ENCODE measurements around the gene B4GALT5. TPM values are rescaled to one million over a fixed set of nuclear protein-coding genes. Genes with fewer than 3 reads are reported as not detected.

B4GALT5 gene
- total RNA-seq, 2 donors from 2014 or later = 34.5 to 56.2 TPM

DNA sequence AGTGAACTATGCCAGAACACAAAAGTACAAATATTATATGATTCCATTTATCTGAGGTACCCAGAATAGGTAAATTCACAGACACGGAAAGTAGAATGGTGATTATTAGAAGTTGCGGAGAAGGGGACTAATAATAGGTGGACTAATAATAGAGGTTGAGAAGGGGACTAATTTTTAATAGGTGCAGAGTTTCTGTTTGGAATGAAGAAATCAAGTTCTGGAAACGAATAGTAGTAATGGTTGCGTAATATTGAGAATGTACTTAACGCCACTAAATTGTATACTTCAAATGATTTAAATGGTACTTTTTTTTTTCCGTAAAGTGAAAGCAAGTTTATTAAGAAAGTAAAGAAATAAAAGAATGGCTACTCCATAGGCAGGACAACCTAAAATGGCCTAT, 33.2 kb downstream of the B4GALT5 start:
- Histone ChIP-seq H3K27ac (no peak overlapping the region), H3K9ac (ENCODE audit: low read depth in 2 of 2, low read length in 2 of 2) (no peak overlapping the region), H3K4me3 (no peak overlapping the region), H3K27me3 (no peaks in the 10 kb centered on the region), H3K9me3 (no peaks in the 10 kb centered on the region), H3K36me3 (no peaks in the 10 kb centered on the region), H3K4me1 (peaks cover 34% of the 10 kb centered on the region)
- TF ChIP-seq, protein P1, sequence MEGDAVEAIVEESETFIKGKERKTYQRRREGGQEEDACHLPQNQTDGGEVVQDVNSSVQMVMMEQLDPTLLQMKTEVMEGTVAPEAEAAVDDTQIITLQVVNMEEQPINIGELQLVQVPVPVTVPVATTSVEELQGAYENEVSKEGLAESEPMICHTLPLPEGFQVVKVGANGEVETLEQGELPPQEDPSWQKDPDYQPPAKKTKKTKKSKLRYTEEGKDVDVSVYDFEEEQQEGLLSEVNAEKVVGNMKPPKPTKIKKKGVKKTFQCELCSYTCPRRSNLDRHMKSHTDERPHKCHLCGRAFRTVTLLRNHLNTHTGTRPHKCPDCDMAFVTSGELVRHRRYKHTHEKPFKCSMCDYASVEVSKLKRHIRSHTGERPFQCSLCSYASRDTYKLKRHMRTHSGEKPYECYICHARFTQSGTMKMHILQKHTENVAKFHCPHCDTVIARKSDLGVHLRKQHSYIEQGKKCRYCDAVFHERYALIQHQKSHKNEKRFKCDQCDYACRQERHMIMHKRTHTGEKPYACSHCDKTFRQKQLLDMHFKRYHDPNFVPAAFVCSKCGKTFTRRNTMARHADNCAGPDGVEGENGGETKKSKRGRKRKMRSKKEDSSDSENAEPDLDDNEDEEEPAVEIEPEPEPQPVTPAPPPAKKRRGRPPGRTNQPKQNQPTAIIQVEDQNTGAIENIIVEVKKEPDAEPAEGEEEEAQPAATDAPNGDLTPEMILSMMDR (IDR thresholded peaks at IDR 0.05) = no peak
- intact Hi-C loops (cut with DNase I) = no loop called here
- no peak for DNase-seq

DNA sequence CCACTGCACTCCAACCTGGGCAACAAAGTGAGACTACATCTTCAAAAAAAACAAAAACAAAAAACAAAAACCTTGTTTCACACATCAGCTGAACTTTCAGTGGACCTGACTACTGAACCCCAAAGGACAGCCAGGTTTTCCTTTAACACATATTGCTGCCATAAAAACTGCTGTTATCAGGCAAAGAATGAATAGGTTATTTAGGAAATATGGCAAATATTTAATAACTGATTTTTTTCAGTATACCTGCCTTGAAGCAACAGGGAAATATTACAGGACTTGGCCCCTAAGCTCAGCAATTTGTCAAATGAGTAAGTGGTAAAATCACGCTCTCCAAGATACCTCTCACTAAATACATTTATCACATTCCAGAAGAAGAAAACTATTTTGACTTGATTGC, 34.0 kb downstream of the B4GALT5 start:
- Histone ChIP-seq H3K9ac (ENCODE audit: low read depth in 2 of 2, low read length in 2 of 2) (no peak overlapping the region), H3K36me3 (no peaks in the 10 kb centered on the region), H3K9me3 (no peaks in the 10 kb centered on the region), H3K27me3 (no peaks in the 10 kb centered on the region), H3K4me3 (no peak overlapping the region), H3K4me1 (peaks cover 34% of the 10 kb centered on the region), H3K27ac (peak overlapping the region; percentile 30)
- DNase-seq = no peak
- TF ChIP-seq, protein P1 (IDR thresholded peaks at IDR 0.05) = no peak
- intact Hi-C loops (cut with DNase I) = no loop called here

DNA sequence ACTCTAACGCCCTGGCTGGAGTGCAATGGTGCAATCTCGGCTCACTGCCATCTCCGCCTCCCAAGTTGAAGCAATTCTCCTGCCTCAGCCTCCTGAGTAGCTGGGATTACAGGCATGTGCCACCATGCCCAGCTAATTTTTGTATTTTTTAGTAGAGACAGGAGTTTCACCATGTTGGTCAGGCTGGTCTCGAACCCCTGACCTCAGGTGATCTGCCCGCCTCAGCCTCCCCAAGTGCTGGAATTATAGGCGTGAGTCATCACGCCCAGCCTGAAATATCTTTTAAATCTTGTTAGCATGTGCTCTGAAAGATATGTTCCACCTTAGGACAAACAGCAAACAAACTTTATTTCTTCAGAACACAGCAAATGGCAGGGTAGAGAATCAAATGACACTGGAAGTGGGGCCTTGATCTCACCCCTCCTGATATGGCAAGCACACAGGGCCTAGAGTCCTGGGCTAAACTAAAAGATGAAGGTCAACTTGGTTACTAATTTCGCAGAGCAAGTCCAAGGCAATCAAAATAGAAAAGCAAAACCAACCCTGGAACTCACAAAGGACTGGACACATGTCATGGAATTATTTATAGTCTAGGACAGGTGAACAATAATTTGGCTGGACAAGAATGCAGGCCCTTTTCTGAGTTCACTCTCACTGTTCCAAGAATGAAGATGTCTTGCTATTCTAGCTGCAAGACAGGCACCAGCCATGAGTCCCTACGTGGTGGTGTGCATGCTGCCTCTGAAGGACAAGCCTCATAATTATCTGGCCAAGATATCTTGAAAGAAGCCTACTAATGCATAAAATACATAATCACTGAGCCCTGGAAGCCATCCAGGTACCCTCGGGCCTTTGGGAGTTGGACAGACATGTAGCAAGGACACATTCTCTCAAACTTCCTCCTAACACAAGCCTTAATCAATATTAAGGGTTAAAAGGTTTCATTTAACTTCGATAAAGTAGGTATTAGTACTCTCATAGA, 35.6 kb downstream of the B4GALT5 start:
- H3K27me3 ChIP-seq = no peaks in the 10 kb centered on the region
- DNase-seq = no peak
- H3K4me3 ChIP-seq = no peak overlapping the region
- TF ChIP-seq, protein P1 (IDR thresholded peaks at IDR 0.05) = no peak
- intact Hi-C loops (cut with DNase I) = no loop called here
- peaks cover 34% of the 10 kb centered on the region for H3K4me1 ChIP-seq
- H3K36me3 ChIP-seq = no peaks in the 10 kb centered on the region
- H3K27ac ChIP-seq = peak overlapping the region; percentile 90
- no peaks in the 10 kb centered on the region for H3K9me3 ChIP-seq
- peak overlapping the region in 1 of 2 donors; percentile 15 for H3K9ac ChIP-seq (ENCODE audit: low read depth in 2 of 2, low read length in 2 of 2)

DNA sequence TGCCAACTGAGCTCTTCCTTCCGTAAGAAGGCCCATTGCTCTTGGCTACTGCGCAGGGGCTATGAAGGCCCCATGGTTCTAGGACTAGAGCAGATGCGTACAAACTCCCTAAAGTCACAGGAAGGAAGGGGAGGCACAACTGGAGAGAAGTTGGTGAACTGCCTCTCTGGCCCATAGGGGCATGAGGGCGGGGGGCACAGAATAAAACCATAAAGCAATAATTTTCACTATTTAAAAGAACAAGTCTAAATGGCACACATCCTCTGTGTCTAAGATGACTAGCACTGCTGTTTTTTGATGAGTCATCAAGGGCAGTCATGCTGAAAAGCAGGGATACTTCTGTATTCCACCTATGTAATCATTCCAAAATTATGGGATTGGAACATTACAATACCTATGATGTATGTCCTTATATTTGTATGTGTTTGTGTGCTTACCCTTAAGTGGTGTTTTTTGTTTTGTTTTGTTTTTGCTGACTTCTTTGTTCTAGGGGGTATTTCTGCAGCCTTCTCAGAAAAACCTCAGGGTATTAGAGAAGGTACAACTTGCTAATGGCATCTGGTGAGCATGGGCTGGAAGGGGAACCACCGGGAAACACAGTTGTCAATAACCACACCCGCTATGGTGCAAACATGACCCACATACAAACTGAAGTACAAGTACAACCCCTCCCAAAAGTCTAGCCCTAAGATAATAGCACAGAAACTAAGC, 36.9 kb downstream of the B4GALT5 start:
- Histone ChIP-seq H3K9me3 (no peaks in the 10 kb centered on the region), H3K27ac (peak overlapping the region; percentile 90), H3K36me3 (no peaks in the 10 kb centered on the region), H3K9ac (ENCODE audit: low read depth in 2 of 2, low read length in 2 of 2) (peak overlapping the region in 1 of 2 donors; percentile 65), H3K27me3 (no peaks in the 10 kb centered on the region), H3K4me1 (peaks cover 28% of the 10 kb centered on the region), H3K4me3 (no peak overlapping the region)
- peak; percentile 60 for DNase-seq
- TF ChIP-seq, protein P1 (IDR thresholded peaks at IDR 0.05) = no peak
- intact Hi-C loops (cut with DNase I) = no loop called here

DNA sequence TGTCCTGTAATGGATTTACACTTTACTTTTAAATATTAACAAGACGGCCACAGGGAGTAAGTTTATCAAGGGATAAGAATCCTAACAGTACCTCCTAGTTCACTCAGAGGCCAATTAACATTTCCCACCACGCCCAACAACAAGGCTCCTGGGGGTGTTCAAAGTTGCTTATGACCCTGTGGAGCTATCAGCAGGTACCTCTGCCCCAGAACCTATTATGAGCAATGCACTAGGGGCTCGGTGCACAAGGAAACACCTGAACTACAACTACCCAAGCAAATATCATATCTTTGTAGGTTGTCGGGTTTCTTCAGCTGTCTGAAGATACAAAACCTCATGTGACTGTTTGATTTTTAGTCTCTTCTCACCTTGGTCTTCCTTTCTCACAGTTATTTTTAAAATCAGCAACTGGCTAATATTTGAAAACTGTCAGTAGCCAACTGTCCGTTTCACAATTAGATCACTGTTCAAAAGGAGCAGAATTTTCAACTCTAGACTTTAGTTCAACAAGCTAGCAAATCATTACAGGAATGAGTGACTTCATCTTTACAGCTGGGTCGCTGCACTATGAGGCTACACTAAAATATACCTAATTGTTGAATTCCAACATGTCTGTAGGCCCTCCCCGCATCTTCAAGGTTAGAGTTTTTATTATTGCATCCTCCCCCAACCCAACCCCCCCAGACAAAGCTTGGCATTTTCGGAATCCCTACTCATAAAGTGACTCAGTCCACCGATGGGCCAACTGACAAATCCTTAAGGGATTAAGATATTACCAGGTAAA, 38.1 kb downstream of the B4GALT5 start:
- TF ChIP-seq, protein P1 (IDR thresholded peaks at IDR 0.05) = no peak
- Histone ChIP-seq H3K4me3 (no peak overlapping the region), H3K9me3 (no peaks in the 10 kb centered on the region), H3K27me3 (no peaks in the 10 kb centered on the region), H3K36me3 (no peaks in the 10 kb centered on the region), H3K27ac (peak overlapping the region; percentile 90), H3K4me1 (peaks cover 26% of the 10 kb centered on the region), H3K9ac (ENCODE audit: low read depth in 2 of 2, low read length in 2 of 2) (peak overlapping the region; percentile 61 to 76)
- intact Hi-C loops (cut with DNase I) = no loop called here
- peak; percentile 77 for DNase-seq
